HL-60/S4 treated with retinoic acid at 250 ng/mL for 4 days and 3 days (cell line): ENCODE results near the gene BOLA1.
"Not testable (repeated sequence)": the region's sequence is repeated elsewhere in the genome, so short reads cannot be mapped to it uniquely, and the experiment has no call there.

Experiments
- in situ Hi-C: fragments of 300-500 bp; cut with MboI; formaldehyde crosslinking; loops from 2 replicates; pipeline ENCODE4 v1.7.0; 2022; ENCODE audit warnings: low sequenced_read_pairs

The BOLA1 gene

DNA sequence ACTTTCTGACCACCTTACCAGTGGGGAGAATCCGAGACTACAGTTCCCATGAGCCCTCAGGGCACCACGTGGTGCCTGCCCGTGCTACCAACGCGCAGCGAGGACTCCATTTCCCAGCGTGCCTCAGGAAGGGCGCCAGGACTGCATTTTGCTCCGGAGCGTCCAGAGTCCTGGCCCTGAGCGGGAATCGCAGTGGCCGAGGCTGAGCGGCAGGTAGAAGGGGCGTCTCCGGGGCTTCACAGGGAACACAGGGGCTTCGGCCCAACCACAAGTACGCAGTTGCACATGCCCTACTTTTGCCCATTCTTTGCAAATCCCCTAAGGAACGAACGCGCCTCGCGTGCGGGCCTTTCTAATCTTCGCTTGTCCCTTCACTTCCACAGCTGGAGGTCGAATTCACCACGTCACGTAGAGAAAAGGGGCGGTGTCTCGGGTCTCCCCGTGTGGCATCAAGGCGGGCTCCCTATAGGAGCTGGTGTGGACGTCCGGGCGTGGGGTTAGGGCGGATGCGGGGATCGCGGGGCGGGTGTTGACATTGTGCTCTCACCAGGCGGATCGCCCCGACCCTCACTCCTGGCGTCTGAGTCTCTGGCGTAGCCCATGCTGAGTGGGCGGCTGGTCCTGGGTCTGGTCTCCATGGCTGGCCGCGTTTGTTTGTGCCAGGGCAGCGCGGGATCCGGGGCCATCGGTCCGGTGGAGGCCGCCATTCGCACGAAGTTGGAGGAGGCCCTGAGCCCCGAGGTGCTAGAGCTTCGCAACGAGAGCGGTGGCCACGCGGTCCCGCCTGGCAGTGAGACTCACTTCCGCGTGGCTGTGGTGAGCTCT is at the start of gene BOLA1:
Gene BOLA1 (plus strand): TSS at position 109 of the 825 bp plus-strand sequence. CDS start 492 bp downstream, at position 601.
- in situ Hi-C loops, result loop anchor here (10.0 kb wide), 1 partner anchor 295 kb away; no protein-coding TSS in a partner anchor

DNA sequence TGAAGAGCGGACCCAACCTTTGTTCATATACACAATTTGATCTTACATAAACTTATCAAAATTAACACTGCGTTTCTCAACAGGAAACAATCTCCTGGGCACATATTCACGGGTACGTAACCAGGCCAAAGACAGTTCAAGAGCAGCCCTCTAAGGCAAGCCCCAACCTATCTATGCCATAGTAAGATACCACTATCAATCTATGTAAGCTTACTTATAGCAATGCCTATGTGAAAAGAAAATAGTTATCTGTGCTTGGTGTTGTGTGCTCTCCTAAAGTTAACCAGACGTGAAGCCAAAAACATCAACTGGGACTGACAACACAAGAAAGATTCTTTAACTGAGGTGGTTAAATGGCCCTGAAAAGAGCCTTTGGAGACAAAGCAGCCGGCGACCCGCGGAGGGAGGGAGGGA is 49.4 kb upstream of the BOLA1 start:
- in situ Hi-C loops, result no loop called here

DNA sequence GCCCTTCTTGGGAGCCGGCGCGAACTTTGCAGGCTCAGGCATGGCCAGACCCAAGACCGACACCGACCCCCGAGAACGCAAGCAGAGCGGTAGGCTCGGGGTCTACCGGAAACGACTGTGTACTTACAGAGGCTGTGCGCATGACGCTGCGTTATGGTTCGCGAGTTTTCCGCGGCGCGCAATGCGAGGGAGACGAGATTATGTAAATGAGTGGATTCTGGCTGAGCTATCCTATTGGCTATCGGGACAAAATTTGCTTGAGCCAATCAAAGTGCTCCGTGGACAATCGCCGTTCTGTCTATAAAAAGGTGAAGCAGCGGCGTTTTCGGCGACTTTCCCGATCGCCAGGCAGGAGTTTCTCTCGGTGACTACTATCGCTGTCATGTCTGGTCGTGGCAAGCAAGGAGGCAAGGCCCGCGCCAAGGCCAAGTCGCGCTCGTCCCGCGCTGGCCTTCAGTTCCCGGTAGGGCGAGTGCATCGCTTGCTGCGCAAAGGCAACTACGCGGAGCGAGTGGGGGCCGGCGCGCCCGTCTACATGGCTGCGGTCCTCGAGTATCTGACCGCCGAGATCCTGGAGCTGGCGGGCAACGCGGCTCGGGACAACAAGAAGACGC is 48.5 kb upstream of the BOLA1 start:
- in situ Hi-C loops, result not testable (repeated sequence)

DNA sequence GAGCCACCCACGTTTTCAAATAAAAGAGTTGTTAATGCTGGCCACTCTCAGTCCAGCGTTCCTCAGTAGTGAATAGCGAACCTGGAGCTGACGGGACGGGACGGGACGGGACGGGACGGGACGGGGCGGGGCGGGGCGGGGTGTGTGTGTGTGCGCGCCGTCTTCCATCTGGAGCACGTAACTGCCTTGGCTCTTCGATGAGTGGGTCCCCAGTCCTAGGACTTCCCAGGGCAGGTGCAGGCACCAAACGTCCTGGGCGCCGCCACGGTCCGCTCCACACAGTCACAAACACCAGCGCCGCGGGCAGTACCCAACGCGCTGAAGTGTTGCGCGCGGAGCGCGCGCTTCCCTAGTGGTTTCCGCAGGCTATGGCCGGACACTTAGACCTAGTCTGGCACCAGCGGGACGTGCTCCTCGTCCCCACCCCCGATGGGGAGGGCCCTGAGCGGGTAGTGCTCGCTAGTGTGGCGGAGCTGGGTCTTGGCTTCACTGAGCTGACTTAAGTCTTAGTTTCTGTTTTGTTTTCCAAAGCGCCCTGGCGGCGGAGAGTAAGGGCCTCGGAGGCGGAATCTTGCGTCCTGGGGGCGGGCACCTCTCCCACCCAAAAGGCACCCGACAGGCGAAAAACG is 47.7 kb upstream of the BOLA1 start:
- in situ Hi-C loops, result not testable (repeated sequence)

GRCh38 chr1:149852263-149852662 is 47.1 kb upstream of the BOLA1 start:
- in situ Hi-C loops, result not testable (repeated sequence)

GRCh38 chr1:149860271-149860670 is 39.1 kb upstream of the BOLA1 start:
- in situ Hi-C loops, result not testable (repeated sequence)

GRCh38 chr1:149860684-149861496 is 38.5 kb upstream of the BOLA1 start:
- in situ Hi-C loops, result not testable (repeated sequence)

DNA sequence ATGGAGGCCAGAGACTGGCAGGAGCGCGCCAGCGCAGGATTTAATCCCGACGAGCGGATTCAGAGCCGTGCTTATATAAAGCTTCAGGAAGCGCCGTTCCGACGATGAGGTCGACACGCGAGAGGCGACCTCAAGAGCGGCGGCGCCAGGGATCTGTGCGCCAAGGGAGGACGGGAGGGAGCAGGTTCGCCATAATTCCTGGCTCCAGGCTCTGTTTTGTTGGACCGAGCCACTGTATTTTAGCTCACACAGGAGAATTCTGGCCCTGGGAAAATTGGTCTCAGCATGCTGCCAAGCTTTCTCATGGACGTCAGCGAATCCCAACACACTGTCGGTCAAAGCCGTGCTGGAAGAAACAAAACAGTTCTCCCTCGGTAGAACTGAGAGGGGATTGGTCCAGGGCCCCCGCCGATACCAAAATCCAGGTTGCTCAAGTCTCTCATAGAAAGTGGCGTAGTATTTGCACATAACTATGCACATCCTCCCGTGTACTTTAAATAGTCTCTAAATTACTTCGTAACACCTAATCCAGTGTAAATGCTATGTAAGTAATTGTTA is 37.8 kb upstream of the BOLA1 start:
- in situ Hi-C loops, result not testable (repeated sequence)

GRCh38 chr1:149866887-149867286 is 32.5 kb upstream of the BOLA1 start:
- in situ Hi-C loops, result not testable (repeated sequence)

GRCh38 chr1:149873060-149873459 is 26.3 kb upstream of the BOLA1 start:
- in situ Hi-C loops, result not testable (repeated sequence)

GRCh38 chr1:149877211-149877946 is 22.0 kb upstream of the BOLA1 start:
- in situ Hi-C loops, result no loop called here

DNA sequence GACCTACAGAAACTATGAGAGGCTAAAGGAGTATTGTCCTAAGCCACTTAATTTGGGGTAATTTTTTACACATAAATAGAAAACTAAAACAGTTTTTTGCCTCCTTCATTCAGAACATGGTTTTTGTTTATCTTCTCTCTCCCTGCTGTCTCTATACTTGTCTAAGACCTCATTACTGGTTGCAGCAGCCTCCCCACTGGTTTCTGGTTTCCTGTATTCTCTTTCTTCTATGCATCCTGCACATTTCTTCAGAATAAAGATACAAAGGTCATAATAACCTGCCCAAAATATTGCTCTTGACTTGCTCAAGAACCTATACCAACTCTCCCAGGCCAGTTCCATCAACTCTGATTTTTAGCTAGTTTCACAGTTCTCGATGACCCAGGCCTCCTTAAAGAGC is 19.8 kb upstream of the BOLA1 start:
- in situ Hi-C loops, result no loop called here

DNA sequence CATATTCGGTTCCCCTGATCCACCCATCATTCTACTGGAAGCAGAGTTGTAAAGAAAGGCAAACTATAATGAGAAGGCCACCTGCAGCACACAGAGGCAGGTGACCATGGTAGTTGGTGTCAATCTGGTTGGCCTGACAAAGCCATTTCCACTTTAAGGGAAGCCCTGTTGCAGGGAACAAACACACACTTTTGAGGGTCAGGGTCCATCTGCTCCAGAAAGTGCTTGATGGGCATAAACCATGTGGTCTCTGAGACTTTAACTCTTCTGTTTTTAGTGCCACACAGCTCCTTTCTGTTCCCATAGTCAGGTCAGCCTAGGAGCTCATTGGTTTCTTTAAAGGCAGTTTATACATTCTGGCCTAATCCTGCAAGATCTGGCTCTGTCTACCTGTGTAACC is 17.5 kb upstream of the BOLA1 start:
- in situ Hi-C loops, result no loop called here

- in situ Hi-C loops, result no loop called here
Observed at GRCh38 chr1:149883598-149884247, 15.6 kb upstream of the BOLA1 start.

GRCh38 chr1:149884433-149885338 is 14.7 kb upstream of the BOLA1 start:
- in situ Hi-C loops, result no loop called here

GRCh38 chr1:149885339-149886120 is 13.8 kb upstream of the BOLA1 start:
- in situ Hi-C loops, result no loop called here

GRCh38 chr1:149886121-149886395 is 13.3 kb upstream of the BOLA1 start:
- in situ Hi-C loops, result not testable (repeated sequence)
